Measurements from ENCODE around the gene NFATC1. TPM values are rescaled to one million over a fixed set of nuclear protein-coding genes. Genes with fewer than 3 reads are reported as not detected.

NFATC1 gene
- total RNA-seq, 1 donor from 2014 or later: 64.1 TPM

DNA sequence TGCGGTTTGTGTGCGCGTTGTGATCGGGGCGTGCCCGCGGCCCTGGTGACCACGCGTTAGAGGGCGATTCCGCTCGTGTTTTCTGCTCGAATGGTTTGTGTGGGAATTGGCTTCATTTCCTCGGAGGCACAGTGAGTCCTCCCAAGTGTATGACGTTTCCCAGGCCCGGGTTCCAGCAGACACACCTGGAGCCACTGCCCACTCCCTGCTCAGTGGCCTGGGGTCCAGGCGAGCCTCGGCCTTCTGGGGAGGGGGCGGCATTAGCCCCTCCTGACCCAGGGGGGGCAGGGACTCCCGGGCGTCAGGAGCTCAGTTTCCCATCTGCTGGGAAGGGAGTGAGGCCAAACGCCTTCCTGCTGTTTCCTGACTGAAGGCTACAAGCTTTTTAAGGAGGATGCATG is 92.1 kb downstream of the NFATC1 start:
- TF ChIP-seq CTCF (IDR thresholded peaks at IDR 0.05): no peak
- Histone ChIP-seq H3K4me1 (peaks cover 0 to 19% of the 10 kb centered on the region in 2 donors), H3K4me3 (no peak overlapping the region), H3K27ac (no peak overlapping the region), H3K27me3 (no peaks in the 10 kb centered on the region), H3K9me3 (no peaks in the 10 kb centered on the region), H3K36me3 (peaks cover 27 to 37% of the 10 kb centered on the region in 2 donors)
- intact Hi-C loops (cut with DNase I): no loop called here
- peak in 1 of 2 donors; percentile 58 for DNase-seq (ENCODE audit: low spot score in 2 of 2)

DNA sequence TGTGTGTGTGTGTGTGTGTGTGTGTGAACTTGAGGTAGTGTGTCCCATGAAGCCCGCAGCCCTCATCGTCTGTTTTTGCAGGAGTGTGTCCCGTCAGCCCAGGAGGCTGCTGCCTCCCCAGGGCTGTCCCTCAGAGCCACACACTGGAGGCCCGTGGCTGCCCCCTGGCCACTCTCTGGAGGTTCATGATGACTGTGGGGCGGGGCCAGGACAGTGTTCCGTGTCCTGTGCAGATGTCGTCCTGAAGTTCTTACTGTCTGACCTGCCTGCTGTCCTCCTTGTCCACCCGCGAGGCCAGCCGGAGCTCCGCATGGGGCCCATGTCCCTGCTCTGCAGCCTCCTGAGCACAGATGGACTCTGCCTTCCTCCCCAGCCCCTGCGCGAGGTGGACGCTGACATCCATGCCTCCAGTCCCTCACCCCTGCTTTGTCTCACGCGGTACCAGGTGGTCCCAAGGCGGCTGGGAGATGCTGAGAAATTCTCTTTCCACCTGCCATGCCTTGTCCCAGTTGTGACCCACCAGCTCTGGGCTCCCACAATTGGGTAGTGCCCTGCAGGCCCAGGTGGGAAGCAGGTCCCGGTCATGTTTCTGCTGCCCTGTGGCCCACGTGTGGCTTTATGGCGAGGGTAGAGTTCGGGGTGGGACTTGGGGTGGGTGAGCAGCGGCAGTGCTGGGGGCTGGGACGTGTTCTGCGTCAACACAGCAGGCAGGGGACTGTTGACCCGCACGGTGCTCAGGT is 92.8 kb downstream of the NFATC1 start:
- Histone ChIP-seq H3K36me3 (peaks cover 29 to 43% of the 10 kb centered on the region in 2 donors), H3K4me1 (peaks cover 0 to 19% of the 10 kb centered on the region in 2 donors), H3K27me3 (no peaks in the 10 kb centered on the region), H3K9me3 (no peaks in the 10 kb centered on the region), H3K27ac (no peak overlapping the region), H3K4me3 (no peak overlapping the region)
- intact Hi-C loops (cut with DNase I): no loop called here
- peak in 1 of 2 donors; percentile 56 for DNase-seq (ENCODE audit: low spot score in 2 of 2)
- TF ChIP-seq CTCF (IDR thresholded peaks at IDR 0.05): no peak

- no peaks in the 10 kb centered on the region for H3K27me3 ChIP-seq
- H3K9me3 ChIP-seq: no peaks in the 10 kb centered on the region
- H3K4me1 ChIP-seq: peaks cover 0 to 19% of the 10 kb centered on the region in 2 donors
- no peak for TF ChIP-seq CTCF (IDR thresholded peaks at IDR 0.05)
- no peak overlapping the region for H3K4me3 ChIP-seq
- H3K36me3 ChIP-seq: peaks cover 34 to 49% of the 10 kb centered on the region in 2 donors
- peak in 1 of 2 donors; percentile 55 for DNase-seq (ENCODE audit: low spot score in 2 of 2)
- intact Hi-C loops (cut with DNase I): no loop called here
- H3K27ac ChIP-seq: no peak overlapping the region
Observed at GRCh38 chr18:79489051-79489898, 93.5 kb downstream of the NFATC1 start.

- intact Hi-C loops (cut with DNase I): no loop called here
- Histone ChIP-seq H3K4me1 (peaks cover 0 to 12% of the 10 kb centered on the region in 2 donors), H3K4me3 (no peak overlapping the region), H3K27me3 (no peaks in the 10 kb centered on the region), H3K27ac (no peak overlapping the region), H3K36me3 (peaks cover 34 to 49% of the 10 kb centered on the region in 2 donors), H3K9me3 (no peaks in the 10 kb centered on the region)
- no peak for TF ChIP-seq CTCF (IDR thresholded peaks at IDR 0.05)
- DNase-seq (ENCODE audit: low spot score in 2 of 2): peak in 1 of 2 donors; percentile 51
Observed at GRCh38 chr18:79489899-79490625, 94.3 kb downstream of the NFATC1 start.

- TF ChIP-seq CTCF (IDR thresholded peaks at IDR 0.05): no peak
- H3K4me3 ChIP-seq: no peak overlapping the region
- H3K4me1 ChIP-seq: peaks cover 0 to 7% of the 10 kb centered on the region in 2 donors
- H3K36me3 ChIP-seq: peaks cover 34 to 49% of the 10 kb centered on the region in 2 donors
- peak in 1 of 2 donors; percentile 47 for DNase-seq (ENCODE audit: low spot score in 2 of 2)
- intact Hi-C loops (cut with DNase I): no loop called here
- no peaks in the 10 kb centered on the region for H3K9me3 ChIP-seq
- no peak overlapping the region for H3K27ac ChIP-seq
- no peaks in the 10 kb centered on the region for H3K27me3 ChIP-seq
Observed at GRCh38 chr18:79490626-79491041, 94.9 kb downstream of the NFATC1 start.

Measured in ascending aorta (tissue), 2 donors.